SK-N-SH (cell line): Measurements from ENCODE around the gene GEN1. TPM values are rescaled to one million over a fixed set of nuclear protein-coding genes. Genes with fewer than 3 reads are reported as not detected.

ENCODE experiments used
- CTCF ChIA-PET: fragments of 300-600, 350-600 bp; formaldehyde crosslinking; extraction: SDS; loops from one replicate; lab custom pipeline; 2021; lab: Yijun Ruan, JAX
- POLR2A ChIA-PET: fragments of 350-600 bp; sonication (Branson Sonifier 250); formaldehyde crosslinking; extraction: SDS; loops from one replicate; lab custom pipeline; 2020; ENCODE audit warnings: antibody characterized with exemption, inconsistent platforms; lab: Yijun Ruan, JAX
- DNase-seq: peaks from one replicate; pipeline ENCODE4 v3.0.0; 2012
- H2AFZ ChIP-seq: fragments of 200-600 bp; sonication (generic); 2 replicates; pipeline ENCODE4 v1.8.1; 2016; ENCODE audit warnings: antibody characterized with exemption, mild to moderate bottlenecking, low read depth
- H3F3A ChIP-seq: fragments of 200-600 bp; sonication (generic); replicated peaks from 2 replicates; pipeline ENCODE3; 2016; ENCODE audit warnings: antibody characterized with exemption, mild to moderate bottlenecking; ENCODE audit not compliant: insufficient read depth
- H3K27ac ChIP-seq, 2 experiments: fragments of 200-500 bp in 1 of 2; fragments of 200-600 bp in 1 of 2; sonication (Bioruptor generic) in 1 of 2; sonication (generic), shearing (Covaris generic) in 1 of 2; 2 replicates each; pipeline versions ENCODE4 v1.5.1 to v1.6.1; 2014 to 2016; ENCODE audit warnings: low read depth in 2 of 2, inconsistent platforms in 1 of 2, low read length in 1 of 2, mild to moderate bottlenecking in 1 of 2, mixed read lengths in 1 of 2
- H3K27me3 ChIP-seq: fragments of 200-600 bp; sonication (generic), shearing (Covaris generic); 2 replicates; pipeline ENCODE4 v1.6.1; 2016; ENCODE audit warnings: mixed run types; ENCODE audit not compliant: insufficient read depth
- H3K36me3 ChIP-seq, 2 experiments: fragments of 200-500 bp in 1 of 2; fragments of 200-600 bp in 1 of 2; sonication (Bioruptor generic) in 1 of 2; sonication (generic) in 1 of 2; replicated peaks in 1 of 2; 2 replicates each; pipeline versions ENCODE3 to v1.5.1; 2014 to 2016; ENCODE audit warnings: low read length in 1 of 2, mild to moderate bottlenecking in 1 of 2; ENCODE audit not compliant: insufficient read depth in 2 of 2, control insufficient read depth in 1 of 2
- H3K4me1 ChIP-seq, 2 experiments: fragments of 200-500 bp in 1 of 2; fragments of 200-600 bp in 1 of 2; sonication (Bioruptor generic) in 1 of 2; sonication (generic), shearing (Covaris generic) in 1 of 2; 2 replicates each; pipeline versions ENCODE4 v1.5.1 to v1.6.1; 2014 to 2016; ENCODE audit warnings: low read depth in 1 of 2, low read length in 1 of 2, mixed run types in 1 of 2; ENCODE audit not compliant: insufficient read depth in 2 of 2, control insufficient read depth in 1 of 2
- H3K4me2 ChIP-seq: fragments of 200-600 bp; sonication (generic), shearing (Covaris generic); 2 replicates; pipeline ENCODE4 v1.6.1; 2017; ENCODE audit warnings: mixed run types
- H3K4me3 ChIP-seq, 2 experiments: fragments of 200-500 bp in 1 of 2; fragments of 200-600 bp in 1 of 2; sonication (Bioruptor generic) in 1 of 2; sonication (generic), shearing (Covaris generic) in 1 of 2; 2 replicates each; pipeline versions ENCODE4 v1.5.1 to v1.8.1; 2014 to 2016; ENCODE audit warnings: low read depth in 2 of 2, inconsistent platforms in 1 of 2, low read length in 1 of 2, mild to moderate bottlenecking in 1 of 2, mixed read lengths in 1 of 2, moderate library complexity in 1 of 2
- H3K79me2 ChIP-seq: fragments of 200-600 bp; sonication (generic); 2 replicates; pipeline ENCODE4 v1.8.1; 2017; ENCODE audit warnings: mild to moderate bottlenecking; ENCODE audit not compliant: insufficient read depth
- H3K9ac ChIP-seq: fragments of 200-600 bp; sonication (generic); 2 replicates; pipeline ENCODE4 v1.6.1; 2017; ENCODE audit warnings: mixed run types
- H3K9me2 ChIP-seq: fragments of 200-600 bp; sonication (generic); 2 replicates; pipeline ENCODE4 v1.6.1; 2017; ENCODE audit warnings: mixed run types
- H3K9me3 ChIP-seq: fragments of 200-600 bp; sonication (generic); 2 replicates; pipeline ENCODE4 v1.6.1; 2017; ENCODE audit warnings: mixed run types, mild to moderate bottlenecking, moderate library complexity
- H4K20me1 ChIP-seq: fragments of 200-600 bp; sonication (generic); 2 replicates; pipeline ENCODE4 v1.6.1; 2017; ENCODE audit warnings: mild to moderate bottlenecking, mixed run types; ENCODE audit not compliant: insufficient read depth
- CHD2 ChIP-seq: fragments of 150-350 bp; IDR thresholded peaks from 2 replicates; pipeline ENCODE4 v1.6.1; 2018; ENCODE audit warnings: low read length; ENCODE audit not compliant: partially characterized antibody
- CTCF ChIP-seq: fragments of 200-600 bp; sonication (generic); IDR thresholded peaks from 2 replicates; pipeline ENCODE4 v1.6.1; 2017; ENCODE audit warnings: antibody characterized with exemption, mild to moderate bottlenecking, moderate library complexity
- ELF1 ChIP-seq: IDR thresholded peaks from 2 replicates; pipeline ENCODE4 v1.4.0; 2012
- EP300 ChIP-seq, 2 experiments: IDR thresholded peaks; 2 replicates each; pipeline versions ENCODE4 v1.4.0 to v1.6.1; 2012; ENCODE audit warnings: borderline replicate concordance in 1 of 2, low read depth in 1 of 2, low read length in 1 of 2
- FOSL2 ChIP-seq: IDR thresholded peaks from 2 replicates; pipeline ENCODE4 v1.4.0; 2012; ENCODE audit warnings: low read depth, mild to moderate bottlenecking, moderate library complexity, borderline replicate concordance
- FOXM1 ChIP-seq: IDR thresholded peaks from 2 replicates; pipeline ENCODE4 v1.4.0; 2012; ENCODE audit warnings: low read depth, mild to moderate bottlenecking
- IRF3 ChIP-seq: fragments of 150-350 bp; IDR thresholded peaks from 2 replicates; pipeline ENCODE4 v1.6.1; 2016; ENCODE audit warnings: mild to moderate bottlenecking, low read depth, low read length
- MEF2A ChIP-seq: IDR thresholded peaks from 2 replicates; pipeline ENCODE4 v1.4.0; 2012; ENCODE audit warnings: low read depth, borderline replicate concordance
- MXI1 ChIP-seq: IDR thresholded peaks from 2 replicates; pipeline ENCODE4 v1.6.1; 2012; ENCODE audit warnings: mild to moderate bottlenecking, low read depth, low read length, improper control_type of control experiment
- NFIC ChIP-seq: IDR thresholded peaks from 2 replicates; pipeline ENCODE4 v1.4.0; 2012; ENCODE audit warnings: borderline replicate concordance
- NRF1 ChIP-seq: IDR thresholded peaks from 2 replicates; pipeline ENCODE4 v1.6.1; 2012; ENCODE audit warnings: low read depth, mild to moderate bottlenecking, low read length
- POLR2AphosphoS5 ChIP-seq: IDR thresholded peaks from 2 replicates; pipeline ENCODE4 v1.6.1; 2012; ENCODE audit warnings: low read depth, low read length
- RAD21 ChIP-seq: IDR thresholded peaks from 2 replicates; pipeline ENCODE4 v1.6.1; 2012; ENCODE audit warnings: mild to moderate bottlenecking, low read length
- SMC3 ChIP-seq: IDR thresholded peaks from 2 replicates; pipeline ENCODE4 v1.6.1; 2012; ENCODE audit warnings: low read depth, low read length, improper control_type of control experiment
- TCF12 ChIP-seq: IDR thresholded peaks from 2 replicates; pipeline ENCODE4 v1.4.0; 2012
- WGBS: methylation state at CpG from one replicate; pipeline ENCODE4 v1.1.6; 2017; ENCODE audit warnings: low lambda C conversion rate; 5-methylcytosine and 5-hydroxymethylcytosine counted together
- polyA plus RNA-seq, 3 experiments: library from polyadenylated mRNA; depleted of rRNA; stranded (reverse); fragments of >200 nt; gene quantifications; 2 replicates each; pipeline ENCODE4 v1.2.3, GENCODE V29; 2012
- TF ChIP-seq, protein P1 (sequence below): IDR thresholded peaks from 2 replicates; pipeline ENCODE4 v1.4.0; 2012; ENCODE audit warnings: low read depth, borderline replicate concordance
- TF ChIP-seq, protein P2 (sequence below): IDR thresholded peaks from 2 replicates; pipeline ENCODE4 v1.6.1; 2012; ENCODE audit warnings: mild to moderate bottlenecking, low read depth, low read length, moderate library complexity
- TF ChIP-seq, protein P3 (sequence below): IDR thresholded peaks from 2 replicates; pipeline ENCODE4 v1.4.0; 2012; ENCODE audit warnings: low read depth
- TF ChIP-seq, protein P4 (sequence below): IDR thresholded peaks from 2 replicates; pipeline ENCODE4 v1.4.0; 2012; ENCODE audit warnings: low read depth, borderline replicate concordance

The GEN1 gene
- polyA plus RNA-seq, 1 of the 3 experiments (the other 2 are of a cell fraction): 5.3 TPM

DNA sequence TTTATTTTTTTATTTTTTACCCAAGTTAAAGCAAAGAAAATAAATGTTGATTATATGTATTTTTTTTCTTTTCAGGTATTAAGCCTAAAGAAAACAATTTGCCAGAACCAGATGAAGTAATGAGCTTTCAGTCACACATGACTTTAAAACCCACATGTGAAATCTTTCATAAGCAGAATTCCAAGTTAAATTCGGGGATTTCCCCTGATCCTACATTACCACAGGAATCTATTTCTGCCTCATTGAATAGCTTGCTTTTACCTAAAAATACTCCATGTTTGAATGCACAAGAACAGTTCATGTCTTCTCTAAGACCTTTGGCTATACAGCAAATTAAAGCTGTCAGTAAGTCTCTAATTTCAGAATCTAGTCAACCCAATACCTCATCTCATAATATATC, 26.6 kb downstream of the GEN1 start:
- H3K79me2 ChIP-seq: no peaks in the 10 kb centered on the region
- peaks cover 8% of the 10 kb centered on the region for H3F3A ChIP-seq
- H4K20me1 ChIP-seq: no peaks in the 10 kb centered on the region
- POLR2A ChIA-PET: no interaction called here
- no peak overlapping the region for H3K9ac ChIP-seq
- H3K4me1 ChIP-seq: no peaks in the 10 kb centered on the region
- no peak overlapping the region for H3K4me2 ChIP-seq
- no peaks in the 10 kb centered on the region for H3K9me2 ChIP-seq
- no peak for TF ChIP-seq FOSL2
- TF ChIP-seq MEF2A: no peak
- TF ChIP-seq, protein P1, sequence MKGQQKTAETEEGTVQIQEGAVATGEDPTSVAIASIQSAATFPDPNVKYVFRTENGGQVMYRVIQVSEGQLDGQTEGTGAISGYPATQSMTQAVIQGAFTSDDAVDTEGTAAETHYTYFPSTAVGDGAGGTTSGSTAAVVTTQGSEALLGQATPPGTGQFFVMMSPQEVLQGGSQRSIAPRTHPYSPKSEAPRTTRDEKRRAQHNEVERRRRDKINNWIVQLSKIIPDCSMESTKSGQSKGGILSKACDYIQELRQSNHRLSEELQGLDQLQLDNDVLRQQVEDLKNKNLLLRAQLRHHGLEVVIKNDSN: no peak
- TF ChIP-seq, protein P2, sequence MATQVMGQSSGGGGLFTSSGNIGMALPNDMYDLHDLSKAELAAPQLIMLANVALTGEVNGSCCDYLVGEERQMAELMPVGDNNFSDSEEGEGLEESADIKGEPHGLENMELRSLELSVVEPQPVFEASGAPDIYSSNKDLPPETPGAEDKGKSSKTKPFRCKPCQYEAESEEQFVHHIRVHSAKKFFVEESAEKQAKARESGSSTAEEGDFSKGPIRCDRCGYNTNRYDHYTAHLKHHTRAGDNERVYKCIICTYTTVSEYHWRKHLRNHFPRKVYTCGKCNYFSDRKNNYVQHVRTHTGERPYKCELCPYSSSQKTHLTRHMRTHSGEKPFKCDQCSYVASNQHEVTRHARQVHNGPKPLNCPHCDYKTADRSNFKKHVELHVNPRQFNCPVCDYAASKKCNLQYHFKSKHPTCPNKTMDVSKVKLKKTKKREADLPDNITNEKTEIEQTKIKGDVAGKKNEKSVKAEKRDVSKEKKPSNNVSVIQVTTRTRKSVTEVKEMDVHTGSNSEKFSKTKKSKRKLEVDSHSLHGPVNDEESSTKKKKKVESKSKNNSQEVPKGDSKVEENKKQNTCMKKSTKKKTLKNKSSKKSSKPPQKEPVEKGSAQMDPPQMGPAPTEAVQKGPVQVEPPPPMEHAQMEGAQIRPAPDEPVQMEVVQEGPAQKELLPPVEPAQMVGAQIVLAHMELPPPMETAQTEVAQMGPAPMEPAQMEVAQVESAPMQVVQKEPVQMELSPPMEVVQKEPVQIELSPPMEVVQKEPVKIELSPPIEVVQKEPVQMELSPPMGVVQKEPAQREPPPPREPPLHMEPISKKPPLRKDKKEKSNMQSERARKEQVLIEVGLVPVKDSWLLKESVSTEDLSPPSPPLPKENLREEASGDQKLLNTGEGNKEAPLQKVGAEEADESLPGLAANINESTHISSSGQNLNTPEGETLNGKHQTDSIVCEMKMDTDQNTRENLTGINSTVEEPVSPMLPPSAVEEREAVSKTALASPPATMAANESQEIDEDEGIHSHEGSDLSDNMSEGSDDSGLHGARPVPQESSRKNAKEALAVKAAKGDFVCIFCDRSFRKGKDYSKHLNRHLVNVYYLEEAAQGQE: no peak
- no peak for TF ChIP-seq NFIC
- no peak for TF ChIP-seq IRF3
- no peak for TF ChIP-seq EP300 (IDR thresholded peaks at IDR 0.05; ENCODE audit: borderline replicate concordance in 1 of 2, low read depth in 1 of 2, low read length in 1 of 2)
- TF ChIP-seq SMC3: no peak
- no peak for TF ChIP-seq NRF1
- TF ChIP-seq MXI1: no peak
- TF ChIP-seq, protein P3, sequence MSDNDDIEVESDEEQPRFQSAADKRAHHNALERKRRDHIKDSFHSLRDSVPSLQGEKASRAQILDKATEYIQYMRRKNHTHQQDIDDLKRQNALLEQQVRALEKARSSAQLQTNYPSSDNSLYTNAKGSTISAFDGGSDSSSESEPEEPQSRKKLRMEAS: no peak
- TF ChIP-seq ELF1: no peak
- TF ChIP-seq FOXM1: no peak
- no peak for TF ChIP-seq TCF12
- TF ChIP-seq RAD21: no peak
- TF ChIP-seq, protein P4, sequence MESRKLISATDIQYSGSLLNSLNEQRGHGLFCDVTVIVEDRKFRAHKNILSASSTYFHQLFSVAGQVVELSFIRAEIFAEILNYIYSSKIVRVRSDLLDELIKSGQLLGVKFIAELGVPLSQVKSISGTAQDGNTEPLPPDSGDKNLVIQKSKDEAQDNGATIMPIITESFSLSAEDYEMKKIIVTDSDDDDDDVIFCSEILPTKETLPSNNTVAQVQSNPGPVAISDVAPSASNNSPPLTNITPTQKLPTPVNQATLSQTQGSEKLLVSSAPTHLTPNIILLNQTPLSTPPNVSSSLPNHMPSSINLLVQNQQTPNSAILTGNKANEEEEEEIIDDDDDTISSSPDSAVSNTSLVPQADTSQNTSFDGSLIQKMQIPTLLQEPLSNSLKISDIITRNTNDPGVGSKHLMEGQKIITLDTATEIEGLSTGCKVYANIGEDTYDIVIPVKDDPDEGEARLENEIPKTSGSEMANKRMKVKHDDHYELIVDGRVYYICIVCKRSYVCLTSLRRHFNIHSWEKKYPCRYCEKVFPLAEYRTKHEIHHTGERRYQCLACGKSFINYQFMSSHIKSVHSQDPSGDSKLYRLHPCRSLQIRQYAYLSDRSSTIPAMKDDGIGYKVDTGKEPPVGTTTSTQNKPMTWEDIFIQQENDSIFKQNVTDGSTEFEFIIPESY: no peak
- no peak for TF ChIP-seq CTCF
- no peak for TF ChIP-seq POLR2AphosphoS5
- no peak for TF ChIP-seq CHD2
- TF ChIP-seq, all 33 proteins: peak for 0
- H2AFZ ChIP-seq: no peak overlapping the region
- no peaks in the 10 kb centered on the region for H3K27me3 ChIP-seq
- no peak overlapping the region for H3K4me3 ChIP-seq
- WGBS: 88% methylated on average over 1 of the region's 1 CpG
- no peak for DNase-seq
- CTCF ChIA-PET: interaction anchor here (1.0 to 2.0 kb wide), 3 partner anchors 20 to 61 kb away, joined by 3 to 6 read pairs (median 5); no protein-coding TSS in a partner anchor
- no peak overlapping the region for H3K27ac ChIP-seq
- H3K9me3 ChIP-seq: no peaks in the 10 kb centered on the region
- peaks cover 46 to 63% of the 10 kb centered on the region in 2 experiments for H3K36me3 ChIP-seq
